Right lobe of liver (tissue), 4 donors: ENCODE data around the gene CTSC.

Experiments used
- CTCF ChIP-seq, 4 donors: fragments of 200-600 bp in 3 of 4; fragments of 450-650 bp in 1 of 4; IDR thresholded peaks; one replicate each; pipeline versions ENCODE4 v1.5.1 to v1.8.0; 2016 to 2022; ENCODE audit warnings: antibody characterized with exemption in 4 of 4, mild to moderate bottlenecking in 2 of 4
- POLR2A ChIP-seq: fragments of 450-650 bp; IDR thresholded peaks from one replicate; pipeline ENCODE4 v1.6.1; 2017; ENCODE audit warnings: antibody characterized with exemption, mild to moderate bottlenecking
- donor health status: DM: no; HTN: no; CAD: no.
- donor health status: DM: no; HTN: no; CAD: no.
- donor health status: DM: no; HTN: yes; CAD: no.

GRCh38 chr11:88305430-88305829 lies 32.1 kb downstream of the CTSC start:
- TF ChIP-seq CTCF (IDR thresholded peaks at IDR 0.05) (no peak), POLR2A (no peak)
